Measurements from ENCODE around the gene SMYD3. TPM values are rescaled to one million over a fixed set of nuclear protein-coding genes. Genes with fewer than 3 reads are reported as not detected.

Gene SMYD3
- total and polyA plus RNA-seq, 2 of the 13 experiments (the other 11 are each of a cell fraction or from before 2014, with no cell fraction given) = 27.7 to 35.8 TPM

- TF ChIP-seq RXRA (CRISPR knock-in tag; IDR thresholded peaks at IDR 0.05) (peak; percentile 99), ZNF275 (CRISPR knock-in tag; IDR thresholded peaks at IDR 0.05; ENCODE audit: borderline replicate concordance) (peak; percentile 86; the same call in 1 of the 2 replicates), ZNF816 (CRISPR knock-in tag; IDR thresholded peaks at IDR 0.05; ENCODE audit: borderline replicate concordance) (no peak), ZKSCAN8 (CRISPR knock-in tag; IDR thresholded peaks at IDR 0.05; ENCODE audit: borderline replicate concordance) (0 out of 2 replicates have a peak, but pooled peaks have one; percentile 68), ZNF788 (CRISPR knock-in tag; IDR thresholded peaks at IDR 0.05; ENCODE audit: borderline replicate concordance) (peak; percentile 78; the same call in 1 of the 2 replicates), IRF9 (CRISPR knock-in tag; IDR thresholded peaks at IDR 0.05; ENCODE audit: borderline replicate concordance) (0 out of 2 replicates have a peak, but pooled peaks have one; percentile 47), ATF2 (CRISPR knock-in tag; IDR thresholded peaks at IDR 0.05) (peak; percentile 78), SNAPC5 (CRISPR knock-in tag; IDR thresholded peaks at IDR 0.05; ENCODE audit: borderline replicate concordance) (0 out of 2 replicates have a peak, but pooled peaks have one; percentile 38), POGZ (CRISPR knock-in tag; IDR thresholded peaks at IDR 0.05) (peak; percentile 96), ZBTB10 (CRISPR knock-in tag; IDR thresholded peaks at IDR 0.05; ENCODE audit: borderline replicate concordance) (no peak), MIXL1 (CRISPR knock-in tag; IDR thresholded peaks at IDR 0.05) (peak; percentile 67; the same call in 1 of the 2 replicates), ZNF549 (CRISPR knock-in tag; IDR thresholded peaks at IDR 0.05) (no peak), ELF4 (CRISPR knock-in tag; IDR thresholded peaks at IDR 0.05; ENCODE audit: borderline replicate concordance) (no peak), ZNF724P (CRISPR knock-in tag; IDR thresholded peaks at IDR 0.05; ENCODE audit: borderline replicate concordance) (no peak; the same call in 1 of the 2 replicates), REPIN1 (CRISPR knock-in tag; IDR thresholded peaks at IDR 0.05; ENCODE audit: borderline replicate concordance, low read depth) (peak; percentile 55; the same call in 1 of the 2 replicates), ZNF503 (CRISPR knock-in tag; IDR thresholded peaks at IDR 0.05) (peak; percentile 69; the same call in 1 of the 2 replicates), TAF15 (IDR thresholded peaks at IDR 0.05; ENCODE audit: low read depth, low read length, poor library complexity, severe bottlenecking) (no peak), CBFB (CRISPR knock-in tag; IDR thresholded peaks at IDR 0.05) (0 out of 2 replicates have a peak, but pooled peaks have one; percentile 84)
Measured at GRCh38 chr1:246176126-246177024, 330.7 kb downstream of the SMYD3 start (continued).
